HEK293T (cell line): ENCODE data around the gene OR52H1.

ENCODE experiments used
- ELF4 ChIP-seq: fragments of 450-650 bp; IDR thresholded peaks from 2 replicates; pipeline ENCODE4 v1.6.1; 2017; ENCODE audit warnings: antibody characterized with exemption
- FOXA1 ChIP-seq: fragments of 450-650 bp; IDR thresholded peaks from 2 replicates; pipeline ENCODE4 v1.6.1; 2016; ENCODE audit warnings: mild to moderate bottlenecking
- FOXK2 ChIP-seq: fragments of 450-650 bp; IDR thresholded peaks from 2 replicates; pipeline ENCODE4 v1.6.1; 2016; ENCODE audit warnings: mild to moderate bottlenecking
- FOXM1 ChIP-seq: fragments of 450-650 bp; IDR thresholded peaks from 2 replicates; pipeline ENCODE4 v1.6.1; 2017; ENCODE audit warnings: mild to moderate bottlenecking, borderline replicate concordance
- L3MBTL2 ChIP-seq: fragments of 450-650 bp; conservative IDR thresholded peaks from 2 replicates; pipeline ENCODE4 v1.6.1; 2016; ENCODE audit warnings: mild to moderate bottlenecking
- NFRKB ChIP-seq: fragments of 450-650 bp; IDR thresholded peaks from 2 replicates; pipeline ENCODE4 v1.6.1; 2016; ENCODE audit warnings: mild to moderate bottlenecking, moderate library complexity
- SUZ12 ChIP-seq: fragments of 450-650 bp; IDR thresholded peaks from 2 replicates; pipeline ENCODE4 v1.6.1; 2016; ENCODE audit warnings: mild to moderate bottlenecking

- TF ChIP-seq FOXK2 (no peak), FOXA1 (no peak), FOXM1 (no peak), NFRKB (no peak), SUZ12 (no peak), L3MBTL2 (no peak), ELF4 (no peak)
These were observed 23.6 kb downstream of the OR52H1 start for GRCh38 chr11:5524756-5525155.
